HEK293 (cell line): Measurements from ENCODE around the gene DST.

Source experiments
- CTCF ChIA-PET: fragments of 350-600 bp; formaldehyde crosslinking; extraction: SDS; loops from one replicate; lab custom pipeline; 2021; ENCODE audit warnings: antibody characterized with exemption; lab: Yijun Ruan, JAX
- POLR2A ChIA-PET: fragments of 300-600 bp; formaldehyde crosslinking; extraction: SDS; loops from one replicate; lab custom pipeline; 2020; ENCODE audit warnings: antibody characterized with exemption, inconsistent platforms; lab: Yijun Ruan, JAX
- H3K27ac ChIP-seq: fragments of 200-500 bp; sonication (Bioruptor generic); 2 replicates; pipeline ENCODE4 v1.5.1; 2014; ENCODE audit warnings: low read depth, low read length, control low read depth, inconsistent platforms; ENCODE audit errors: extremely low read depth
- H3K36me3 ChIP-seq, 2 experiments: fragments of 200-500 bp in 1 of 2; sonication (Bioruptor generic) in 1 of 2; 1 replicate in 1 of 2; 2 replicates in 1 of 2; pipeline ENCODE4 v1.5.1; 2014 to 2017; ENCODE audit warnings: inconsistent platforms in 2 of 2, low read length in 2 of 2; ENCODE audit not compliant: control insufficient read depth in 2 of 2, insufficient read depth in 1 of 2
- H3K4me1 ChIP-seq: fragments of 200-500 bp; sonication (Bioruptor generic); 2 replicates; pipeline ENCODE4 v1.5.1; 2014; ENCODE audit warnings: mild to moderate bottlenecking, low read length, inconsistent platforms; ENCODE audit not compliant: control insufficient read depth, insufficient read depth
- H3K4me3 ChIP-seq: 2 replicates; pipeline ENCODE4 v1.5.1; 2011; ENCODE audit warnings: low read depth, mild to moderate bottlenecking, control low read depth, low read length, moderate library complexity
- H3K9me3 ChIP-seq: fragments of 200-500 bp; sonication (Bioruptor generic); 2 replicates; pipeline ENCODE4 v1.5.1; 2014; ENCODE audit warnings: low read depth, low read length, inconsistent platforms; ENCODE audit not compliant: control insufficient read depth, insufficient read depth
- AEBP2 ChIP-seq: fragments of 450-650 bp; formaldehyde crosslinking; IDR thresholded peaks from 2 replicates; pipeline ENCODE4 v1.5.1; 2016; ENCODE audit warnings: missing biosample characterization, missing genetic modification characterization, borderline replicate concordance
- BCL11B ChIP-seq: fragments of 450-650 bp; formaldehyde crosslinking; IDR thresholded peaks from 2 replicates; pipeline ENCODE4 v1.5.1; 2016; ENCODE audit warnings: low read depth, missing biosample characterization, missing genetic modification characterization
- KLF9 ChIP-seq: fragments of 450-650 bp; formaldehyde crosslinking; IDR thresholded peaks from 2 replicates; pipeline ENCODE4 v1.5.1; 2016; ENCODE audit warnings: missing biosample characterization, missing genetic modification characterization, low read depth
- TRIM28 ChIP-seq: IDR thresholded peaks from 2 replicates; pipeline ENCODE4 v1.6.1; 2011; ENCODE audit warnings: low read length, control low read depth, borderline replicate concordance
- ZBTB44 ChIP-seq: fragments of 450-650 bp; IDR thresholded peaks from 2 replicates; pipeline ENCODE4 v1.5.1; 2018; ENCODE audit warnings: missing biosample characterization, mild to moderate bottlenecking, missing genetic modification characterization
- ZBTB48 ChIP-seq: fragments of 450-650 bp; formaldehyde crosslinking; IDR thresholded peaks from 2 replicates; pipeline ENCODE4 v1.5.1; 2016; ENCODE audit warnings: missing biosample characterization, missing genetic modification characterization
- ZBTB49 ChIP-seq: fragments of 450-650 bp; formaldehyde crosslinking; IDR thresholded peaks from 2 replicates; pipeline ENCODE4 v1.5.1; 2016; ENCODE audit warnings: missing biosample characterization, missing genetic modification characterization, low read depth
- ZFP69B ChIP-seq: fragments of 450-650 bp; formaldehyde crosslinking; IDR thresholded peaks from 2 replicates; pipeline ENCODE4 v1.5.1; 2016; ENCODE audit warnings: missing biosample characterization, missing genetic modification characterization
- ZNF146 ChIP-seq: fragments of 450-650 bp; formaldehyde crosslinking; IDR thresholded peaks from 2 replicates; pipeline ENCODE4 v1.5.1; 2016; ENCODE audit warnings: missing biosample characterization, missing genetic modification characterization
- ZNF169 ChIP-seq: fragments of 450-650 bp; formaldehyde crosslinking; IDR thresholded peaks from 2 replicates; pipeline ENCODE4 v1.5.1; 2016; ENCODE audit warnings: missing biosample characterization, missing genetic modification characterization
- ZNF184 ChIP-seq: fragments of 450-650 bp; IDR thresholded peaks from 2 replicates; pipeline ENCODE4 v1.5.1; 2018; ENCODE audit warnings: missing biosample characterization, mild to moderate bottlenecking, missing genetic modification characterization
- ZNF19 ChIP-seq: fragments of 450-650 bp; formaldehyde crosslinking; IDR thresholded peaks from 2 replicates; pipeline ENCODE4; 2016; ENCODE audit warnings: missing biosample characterization, missing genetic modification characterization, low read depth
- ZNF292 ChIP-seq: fragments of 450-650 bp; formaldehyde crosslinking; IDR thresholded peaks from 2 replicates; pipeline ENCODE4 v1.5.1; 2016; ENCODE audit warnings: low read depth, missing biosample characterization, missing genetic modification characterization, borderline replicate concordance
- ZNF302 ChIP-seq: fragments of 450-650 bp; formaldehyde crosslinking; IDR thresholded peaks from 2 replicates; pipeline ENCODE4 v1.5.1; 2016; ENCODE audit warnings: missing biosample characterization, missing genetic modification characterization, low read depth
- ZNF48 ChIP-seq: fragments of 450-650 bp; formaldehyde crosslinking; IDR thresholded peaks from 2 replicates; pipeline ENCODE4 v1.5.1; 2016; ENCODE audit warnings: missing biosample characterization, missing genetic modification characterization
- ZNF544 ChIP-seq: fragments of 450-650 bp; formaldehyde crosslinking; IDR thresholded peaks from 2 replicates; pipeline ENCODE4 v1.5.0; 2017; ENCODE audit warnings: missing biosample characterization, missing genetic modification characterization
- ZNF560 ChIP-seq: fragments of 450-650 bp; formaldehyde crosslinking; IDR thresholded peaks from 2 replicates; pipeline ENCODE4 v1.5.1; 2017; ENCODE audit warnings: missing biosample characterization, missing genetic modification characterization, borderline replicate concordance
- ZNF596 ChIP-seq: fragments of 450-650 bp; IDR thresholded peaks from 2 replicates; pipeline ENCODE4 v1.5.0; 2018; ENCODE audit warnings: missing biosample characterization, mild to moderate bottlenecking, missing genetic modification characterization, moderate library complexity
- ZNF610 ChIP-seq: fragments of 450-650 bp; formaldehyde crosslinking; IDR thresholded peaks from 2 replicates; pipeline ENCODE4 v1.5.1; 2016; ENCODE audit warnings: missing biosample characterization, missing genetic modification characterization, borderline replicate concordance
- ZNF624 ChIP-seq: fragments of 450-650 bp; formaldehyde crosslinking; IDR thresholded peaks from 2 replicates; pipeline ENCODE4 v1.5.1; 2017; ENCODE audit warnings: missing biosample characterization, missing genetic modification characterization
- ZNF639 ChIP-seq: fragments of 450-650 bp; formaldehyde crosslinking; IDR thresholded peaks from 2 replicates; pipeline ENCODE4 v1.5.1; 2016; ENCODE audit warnings: missing biosample characterization, missing genetic modification characterization
- ZNF664 ChIP-seq: fragments of 450-650 bp; formaldehyde crosslinking; IDR thresholded peaks from 2 replicates; pipeline ENCODE4 v1.5.1; 2016; ENCODE audit warnings: missing biosample characterization, missing genetic modification characterization
- ZNF747 ChIP-seq: fragments of 450-650 bp; formaldehyde crosslinking; IDR thresholded peaks from 2 replicates; pipeline ENCODE4 v1.5.1; 2016; ENCODE audit warnings: missing biosample characterization, missing genetic modification characterization

The DST gene

GRCh38 chr6:56463443-56463842 is 179.2 kb downstream of the DST start:
- Histone ChIP-seq H3K36me3 (peaks cover 31 to 63% of the 10 kb centered on the region in 2 experiments), H3K4me1 (no peaks in the 10 kb centered on the region), H3K4me3 (no peak overlapping the region), H3K27ac (no peak overlapping the region), H3K9me3 (no peaks in the 10 kb centered on the region)
- ChIA-PET CTCF (no interaction called here), POLR2A (no interaction called here)
- no peak for TF ChIP-seq AEBP2 (tag by site-specific recombination)
- no peak for TF ChIP-seq ZNF292 (tag by site-specific recombination)
- TF ChIP-seq ZNF624 (tag by site-specific recombination), result no peak

- CTCF ChIA-PET, result interaction anchor here (0.7 kb wide), 1 partner anchor 120 kb away, joined by 3 read pairs; no protein-coding TSS in a partner anchor
- Histone ChIP-seq H3K4me1 (no peaks in the 10 kb centered on the region), H3K27ac (no peak overlapping the region), H3K9me3 (no peaks in the 10 kb centered on the region), H3K36me3 (peaks cover 26 to 54% of the 10 kb centered on the region in 2 experiments; a peak in 2 of 3 replicates), H3K4me3 (no peak overlapping the region)
- POLR2A ChIA-PET, result no interaction called here
- TF ChIP-seq ZNF19 (tag by site-specific recombination), result no peak
- TF ChIP-seq ZNF664, result no peak
- no peak for TF ChIP-seq ZBTB44
- no peak for TF ChIP-seq ZFP69B (tag by site-specific recombination)
- no peak for TF ChIP-seq ZNF48
- no peak for TF ChIP-seq ZNF302
- no peak for TF ChIP-seq ZNF639 (tag by site-specific recombination)
Observed at GRCh38 chr6:56459030-56459805, 183.5 kb downstream of the DST start.

GRCh38 chr6:56458324-56458884 is 184.3 kb downstream of the DST start:
- Histone ChIP-seq H3K27ac (no peak overlapping the region), H3K4me1 (no peaks in the 10 kb centered on the region), H3K4me3 (no peak overlapping the region), H3K9me3 (no peaks in the 10 kb centered on the region), H3K36me3 (peaks cover 26 to 46% of the 10 kb centered on the region in 2 experiments; a peak in 2 of 3 replicates)
- CTCF ChIA-PET, result interaction anchor here (0.7 kb wide), 1 partner anchor 121 kb away, joined by 3 read pairs; no protein-coding TSS in a partner anchor
- TF ChIP-seq ZBTB49, result no peak
- no peak for TF ChIP-seq ZNF610 (tag by site-specific recombination)
- TF ChIP-seq ZNF596 (tag by site-specific recombination), result no peak
- no peak for TF ChIP-seq BCL11B (tag by site-specific recombination)
- no peak for TF ChIP-seq TRIM28
- TF ChIP-seq ZNF747 (tag by site-specific recombination), result no peak
- no peak for TF ChIP-seq ZNF146 (tag by site-specific recombination)
- no peak for TF ChIP-seq ZNF169 (tag by site-specific recombination)
- TF ChIP-seq ZBTB48, result no peak
- no peak for TF ChIP-seq KLF9 (tag by site-specific recombination)
- no peak for TF ChIP-seq ZNF560 (tag by site-specific recombination)
- no peak for TF ChIP-seq ZNF184 (tag by site-specific recombination)
- TF ChIP-seq ZNF48, result no peak
- TF ChIP-seq ZNF544 (tag by site-specific recombination), result no peak
- POLR2A ChIA-PET, result no interaction called here
